Activated CD4-positive, alpha-beta T cell treated with anti-CD3 and anti-CD28 coated beads, Interleukin-2, amount 50 U/mL, for 48 hours (primary cell): ENCODE results near the gene MED9.
"Not testable (repeated sequence)": the region's sequence is repeated elsewhere in the genome, so short reads cannot be mapped to it uniquely, and the experiment has no call there.

Experiments
- DNase-seq, 2 experiments: peaks; one replicate each; pipeline ENCODE4 v3.0.0-alpha.2; 2020

The MED9 gene

GRCh38 chr17:17456251-17456650 is 20.5 kb upstream of the MED9 start:
- DNase-seq = no peak

GRCh38 chr17:17457680-17458079 is 19.1 kb upstream of the MED9 start:
- DNase-seq = no peak

- DNase-seq = no peak
These were observed 16.8 kb upstream of the MED9 start for GRCh38 chr17:17460038-17460437.

GRCh38 chr17:17462048-17462824 is 14.6 kb upstream of the MED9 start:
- no peak for DNase-seq

GRCh38 chr17:17463821-17464220 is 13.0 kb upstream of the MED9 start:
- no peak for DNase-seq

GRCh38 chr17:17465878-17466277 is 10.9 kb upstream of the MED9 start:
- DNase-seq = not testable (repeated sequence)

GRCh38 chr17:17466511-17466910 is 10.3 kb upstream of the MED9 start:
- no peak for DNase-seq

GRCh38 chr17:17467016-17467415 is 9.8 kb upstream of the MED9 start:
- no peak for DNase-seq

GRCh38 chr17:17467720-17468119 is 9.1 kb upstream of the MED9 start:
- DNase-seq = no peak

GRCh38 chr17:17468217-17469010 is 8.4 kb upstream of the MED9 start:
- no peak for DNase-seq

GRCh38 chr17:17469358-17469757 is 7.4 kb upstream of the MED9 start:
- DNase-seq = no peak

- no peak for DNase-seq
These were observed 6.8 kb upstream of the MED9 start for GRCh38 chr17:17469996-17470395.

GRCh38 chr17:17472333-17472920 is 4.4 kb upstream of the MED9 start:
- no peak for DNase-seq

GRCh38 chr17:17474341-17474740 is 2.5 kb upstream of the MED9 start:
- no peak for DNase-seq

GRCh38 chr17:17479209-17479608 is 2.4 kb downstream of the MED9 start:
- no peak for DNase-seq

GRCh38 chr17:17480593-17481148 is 3.9 kb downstream of the MED9 start:
- DNase-seq = no peak

GRCh38 chr17:17481860-17482259 is 5.1 kb downstream of the MED9 start:
- DNase-seq = no peak

- peak; percentile 55 to 68 for DNase-seq
These were observed 7.7 kb downstream of the MED9 start for GRCh38 chr17:17484451-17484899.

GRCh38 chr17:17485420-17485819 is 8.6 kb downstream of the MED9 start:
- DNase-seq = no peak

- not testable (repeated sequence) for DNase-seq
These were observed 9.6 kb downstream of the MED9 start for GRCh38 chr17:17486416-17486815.

GRCh38 chr17:17487998-17488397 is 11.2 kb downstream of the MED9 start:
- DNase-seq = no peak

GRCh38 chr17:17491031-17491471 is 14.3 kb downstream of the MED9 start:
- no peak for DNase-seq

- DNase-seq = no peak
These were observed 14.8 kb downstream of the MED9 start for GRCh38 chr17:17491546-17491988.
